HCT116 (cell line): ENCODE measurements around the gene MAPRE3. TPM values are rescaled to one million over a fixed set of nuclear protein-coding genes. Genes with fewer than 3 reads are reported as not detected.

Source experiments
- ATAC-seq: fragments of 200-7000 bp; cut with Tn5 transposase; 2 replicates; pipeline ENCODE4 v1.9.1; 2020; ENCODE audit warnings: mild to moderate bottlenecking, moderate library complexity
- BruUV-seq: library from RNA; stranded (reverse); fragments of 400-500 nt; replicated peaks from 2 replicates; lab custom pipeline; 2021; lab: Mats Ljungman, UMichigan
- CTCF ChIA-PET: fragments of 300-600 bp; sonication (Branson Sonifier 250); formaldehyde crosslinking; loops from one replicate; lab custom pipeline; 2021; ENCODE audit warnings: antibody characterized with exemption; lab: Charles Lee
- POLR2A ChIA-PET: fragments of 300-600, 350-600 bp; sonication (Branson Sonifier 250); formaldehyde crosslinking; loops from one replicate; lab custom pipeline; 2021; ENCODE audit warnings: antibody characterized with exemption; lab: Charles Lee
- RAD21 ChIA-PET, 2 experiments: fragments of 300-600 bp; sonication (Branson Sonifier 250); formaldehyde crosslinking; loops; one replicate each; lab custom pipeline; 2023; ENCODE audit warnings: low total read pairs in 2 of 2; ENCODE audit not compliant: uncharacterized antibody in 2 of 2, unreplicated experiment in 2 of 2, low non-redundant PET in 1 of 2; lab: Charles Lee
- DNase-seq: peaks from one replicate; pipeline ENCODE4 v3.0.0-alpha.2; 2010; ENCODE audit warnings: low read depth, low spot score
- H2AFZ ChIP-seq: fragments of 200-600 bp; shearing (Covaris generic), sonication (generic); 2 replicates; pipeline ENCODE4 v1.6.1; 2017; ENCODE audit warnings: low read depth, mixed run types, mixed read lengths, antibody characterized with exemption, low read length; ENCODE audit not compliant: poor library complexity, severe bottlenecking
- H3K27ac ChIP-seq: 2 replicates; pipeline ENCODE4 v1.5.1; 2012; ENCODE audit warnings: low read depth, low read length
- H3K27me3 ChIP-seq: fragments of 200-600 bp; sonication (generic); 2 replicates; pipeline ENCODE4 v1.6.1; 2016; ENCODE audit warnings: mixed run types, low read length, mixed read lengths; ENCODE audit not compliant: insufficient read depth
- H3K36me3 ChIP-seq, 2 experiments: fragments of 200-500 bp in 1 of 2; fragments of 200-600 bp in 1 of 2; sonication (Bioruptor generic) in 1 of 2; sonication (generic) in 1 of 2; 2 replicates each; pipeline versions ENCODE4 v1.5.1 to v1.6.1; 2014 to 2016; ENCODE audit warnings: low read length in 2 of 2, inconsistent platforms in 1 of 2, mixed read lengths in 1 of 2, mixed run types in 1 of 2; ENCODE audit not compliant: insufficient read depth in 2 of 2, control insufficient read depth in 1 of 2
- H3K4me1 ChIP-seq, 2 experiments: fragments of 200-600 bp in 1 of 2; sonication (generic) in 1 of 2; 2 replicates each; pipeline versions ENCODE4 v1.5.1 to v1.6.1; 2012 to 2017; ENCODE audit warnings: low read length in 2 of 2, inconsistent platforms in 1 of 2, mild to moderate bottlenecking in 1 of 2, mixed read lengths in 1 of 2, mixed run types in 1 of 2, moderate library complexity in 1 of 2; ENCODE audit not compliant: insufficient read depth in 2 of 2, control insufficient read depth in 1 of 2
- H3K4me2 ChIP-seq: fragments of 200-600 bp; sonication (generic); 2 replicates; pipeline ENCODE4 v1.6.1; 2017; ENCODE audit warnings: mixed run types, low read length, mixed read lengths
- H3K4me3 ChIP-seq, 2 experiments: fragments of 200-600 bp in 1 of 2; sonication (generic) in 1 of 2; replicated peaks in 1 of 2; 2 replicates each; pipeline ENCODE4 v1.5.1; 2011 to 2016; ENCODE audit warnings: low read length in 2 of 2, control low read depth in 1 of 2, low read depth in 1 of 2, mild to moderate bottlenecking in 1 of 2, mixed read lengths in 1 of 2, mixed run types in 1 of 2
- H3K79me2 ChIP-seq: fragments of 200-600 bp; sonication (generic); 2 replicates; pipeline ENCODE4 v1.6.1; 2017; ENCODE audit warnings: mild to moderate bottlenecking, mixed run types, low read length, moderate library complexity, mixed read lengths; ENCODE audit not compliant: insufficient read depth
- H3K9ac ChIP-seq: fragments of 200-600 bp; sonication (generic); 2 replicates; pipeline ENCODE4 v1.6.1; 2016; ENCODE audit warnings: low read length, mixed read lengths
- H3K9me2 ChIP-seq: fragments of 200-600 bp; sonication (generic), shearing (Covaris generic); 2 replicates; pipeline ENCODE4 v1.6.1; 2017; ENCODE audit warnings: mixed run types, mild to moderate bottlenecking, moderate library complexity; ENCODE audit not compliant: insufficient read depth
- H3K9me3 ChIP-seq, 2 experiments: fragments of 200-500 bp in 1 of 2; fragments of 200-600 bp in 1 of 2; sonication (Bioruptor generic) in 1 of 2; sonication (generic) in 1 of 2; 2 replicates each; pipeline ENCODE4 v1.6.1; 2014 to 2017; ENCODE audit warnings: low read length in 2 of 2, mixed read lengths in 2 of 2, inconsistent platforms in 1 of 2, low read depth in 1 of 2, mild to moderate bottlenecking in 1 of 2, mixed run types in 1 of 2, moderate library complexity in 1 of 2; ENCODE audit not compliant: control insufficient read depth in 1 of 2, insufficient read depth in 1 of 2
- H4K20me1 ChIP-seq: fragments of 200-600 bp; sonication (generic), shearing (Covaris generic); 2 replicates; pipeline ENCODE4 v1.6.1; 2017; ENCODE audit warnings: mixed run types, mild to moderate bottlenecking, moderate library complexity; ENCODE audit not compliant: insufficient read depth
- ELF1 ChIP-seq: IDR thresholded peaks from 2 replicates; pipeline ENCODE4 v1.6.1; 2012; ENCODE audit warnings: low read depth, borderline replicate concordance
- EZH2phosphoT487 ChIP-seq: fragments of 200-600 bp; IDR thresholded peaks from 2 replicates; pipeline ENCODE4 v1.6.1; 2018; ENCODE audit warnings: antibody characterized with exemption, borderline replicate concordance
- JUND ChIP-seq: IDR thresholded peaks from 2 replicates; pipeline ENCODE4 v1.6.1; 2012
- POLR2A ChIP-seq: IDR thresholded peaks from 2 replicates; pipeline ENCODE4 v1.7.0; 2011; ENCODE audit warnings: borderline replicate concordance; ENCODE audit not compliant: insufficient read depth, insufficient read length; ENCODE audit errors: extremely low read depth
- POLR2AphosphoS5 ChIP-seq: IDR thresholded peaks from 2 replicates; pipeline ENCODE4 v1.6.1; 2011; ENCODE audit warnings: mild to moderate bottlenecking, low read depth, low read length, moderate library complexity
- SRF ChIP-seq: IDR thresholded peaks from 2 replicates; pipeline ENCODE4 v1.6.1; 2012; ENCODE audit warnings: low read depth
- TCF7L2 ChIP-seq: IDR thresholded peaks from 2 replicates; pipeline ENCODE4 v1.7.0; 2011; ENCODE audit warnings: borderline replicate concordance, inconsistent platforms; ENCODE audit not compliant: insufficient read depth, insufficient read length; ENCODE audit errors: extremely low read depth
- ZFX ChIP-seq: fragments of 450-650 bp; IDR thresholded peaks from 2 replicates; pipeline ENCODE4 v1.6.1; 2017
- ZNF274 ChIP-seq: fragments of 200-500 bp; sonication (Bioruptor generic); IDR thresholded peaks from 2 replicates; pipeline ENCODE4 v1.6.1; 2014; ENCODE audit warnings: mild to moderate bottlenecking, low read depth, low read length, inconsistent platforms
- intact Hi-C: fragments of 100-400 bp; cut with micrococcal nuclease; formaldehyde crosslinking; loops from 2 replicates; pipeline ENCODE4 v1.10.0; 2022
- total RNA-seq: library from RNA; stranded (reverse); gene quantifications from one replicate; pipeline ENCODE4 v1.2.1, GENCODE V29; 2021; ENCODE audit not compliant: unreplicated experiment
- TF ChIP-seq, protein P1 (sequence below): IDR thresholded peaks from 2 replicates; pipeline ENCODE4 v1.6.1; 2012
- TF ChIP-seq, protein P2 (sequence below), 3 experiments: fragments of 200-600 bp in 1 of 3; sonication (generic) in 1 of 3; IDR thresholded peaks in 2 of 3; conservative IDR thresholded peaks in 1 of 3; 2 replicates each; pipeline ENCODE4 v1.5.1; 2012 to 2017; ENCODE audit warnings: low read depth in 2 of 3, low read length in 2 of 3, antibody characterized with exemption in 1 of 3, borderline replicate concordance in 1 of 3, control low read depth in 1 of 3, mild to moderate bottlenecking in 1 of 3, mixed read lengths in 1 of 3, mixed run types in 1 of 3, moderate library complexity in 1 of 3; ENCODE audit not compliant: insufficient read depth in 1 of 3
- TF ChIP-seq, protein P3 (sequence below): IDR thresholded peaks from 2 replicates; pipeline ENCODE4 v1.6.1; 2012
- TF ChIP-seq, protein P4 (sequence below): IDR thresholded peaks from 2 replicates; pipeline ENCODE4 v1.6.1; 2011; ENCODE audit warnings: mild to moderate bottlenecking, low read length, moderate library complexity; ENCODE audit not compliant: insufficient replicate concordance; ENCODE audit errors: extremely low read depth

The MAPRE3 gene
- total RNA-seq, 1 experiment from 2014 or later = 12.1 TPM

DNA sequence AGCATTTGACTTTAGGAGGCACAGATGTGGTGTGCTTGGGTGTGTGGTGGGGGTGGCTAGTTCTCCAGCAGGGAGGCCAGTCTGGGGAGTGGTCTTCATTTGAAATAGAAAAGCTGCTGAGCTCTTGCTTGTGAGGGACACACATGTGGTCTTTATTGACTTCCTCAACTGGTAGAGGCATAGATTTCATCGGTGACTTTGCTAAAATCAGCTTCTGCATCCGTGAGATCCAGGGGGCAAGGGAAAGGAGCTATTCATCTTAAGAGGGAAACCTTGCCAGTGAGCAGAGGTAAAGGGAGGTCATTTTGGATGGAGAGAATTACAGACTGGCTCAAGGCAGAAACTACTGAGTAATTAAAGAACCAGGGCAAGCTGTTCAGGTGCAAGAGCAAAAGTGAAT is 4.7 kb downstream of the MAPRE3 start:
- ChIA-PET POLR2A (no interaction called here), CTCF (interaction anchor here (1.6 kb wide), 1 partner anchor 13 kb away, joined by 5 read pairs; no protein-coding TSS in a partner anchor), RAD21 (no interaction called here)
- no peaks in the 10 kb centered on the region for H4K20me1 ChIP-seq
- ATAC-seq (no peak), DNase-seq (no peak)
- no peaks in the 10 kb centered on the region for H3K36me3 ChIP-seq
- H3K27ac ChIP-seq = no peak overlapping the region
- no TSS peak for BruUV-seq
- H3K4me2 ChIP-seq = no peak overlapping the region
- H3K4me3 ChIP-seq = no peak overlapping the region
- peaks cover under 1 to 21% of the 10 kb centered on the region in 2 experiments; a peak in 3 of 4 replicates for H3K4me1 ChIP-seq
- H3K9ac ChIP-seq = no peak overlapping the region
- no peaks in the 10 kb centered on the region for H3K9me3 ChIP-seq
- intact Hi-C loops = no loop called here
- H2AFZ ChIP-seq = no peak overlapping the region
- no peaks in the 10 kb centered on the region for H3K27me3 ChIP-seq
- no peaks in the 10 kb centered on the region for H3K79me2 ChIP-seq
- no peaks in the 10 kb centered on the region for H3K9me2 ChIP-seq
- TF ChIP-seq POLR2AphosphoS5 (no peak), ZFX (no peak), ELF1 (no peak), ZNF274 (no peak), POLR2A (no peak), EZH2phosphoT487 (no peak), JUND (no peak), TCF7L2 (no peak), SRF (no peak)
- TF ChIP-seq, protein P1, sequence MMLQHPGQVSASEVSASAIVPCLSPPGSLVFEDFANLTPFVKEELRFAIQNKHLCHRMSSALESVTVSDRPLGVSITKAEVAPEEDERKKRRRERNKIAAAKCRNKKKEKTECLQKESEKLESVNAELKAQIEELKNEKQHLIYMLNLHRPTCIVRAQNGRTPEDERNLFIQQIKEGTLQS = no peak
- TF ChIP-seq, protein P2, sequence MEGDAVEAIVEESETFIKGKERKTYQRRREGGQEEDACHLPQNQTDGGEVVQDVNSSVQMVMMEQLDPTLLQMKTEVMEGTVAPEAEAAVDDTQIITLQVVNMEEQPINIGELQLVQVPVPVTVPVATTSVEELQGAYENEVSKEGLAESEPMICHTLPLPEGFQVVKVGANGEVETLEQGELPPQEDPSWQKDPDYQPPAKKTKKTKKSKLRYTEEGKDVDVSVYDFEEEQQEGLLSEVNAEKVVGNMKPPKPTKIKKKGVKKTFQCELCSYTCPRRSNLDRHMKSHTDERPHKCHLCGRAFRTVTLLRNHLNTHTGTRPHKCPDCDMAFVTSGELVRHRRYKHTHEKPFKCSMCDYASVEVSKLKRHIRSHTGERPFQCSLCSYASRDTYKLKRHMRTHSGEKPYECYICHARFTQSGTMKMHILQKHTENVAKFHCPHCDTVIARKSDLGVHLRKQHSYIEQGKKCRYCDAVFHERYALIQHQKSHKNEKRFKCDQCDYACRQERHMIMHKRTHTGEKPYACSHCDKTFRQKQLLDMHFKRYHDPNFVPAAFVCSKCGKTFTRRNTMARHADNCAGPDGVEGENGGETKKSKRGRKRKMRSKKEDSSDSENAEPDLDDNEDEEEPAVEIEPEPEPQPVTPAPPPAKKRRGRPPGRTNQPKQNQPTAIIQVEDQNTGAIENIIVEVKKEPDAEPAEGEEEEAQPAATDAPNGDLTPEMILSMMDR (IDR thresholded peaks at IDR 0.05 in 2 of 3, conservative IDR thresholded peaks at IDR 0.05 in 1 of 3; ENCODE audit: borderline replicate concordance in 1 of 3, insufficient read depth in 1 of 3, low read depth in 2 of 3, low read length in 2 of 3) = no peak
- TF ChIP-seq, protein P3, sequence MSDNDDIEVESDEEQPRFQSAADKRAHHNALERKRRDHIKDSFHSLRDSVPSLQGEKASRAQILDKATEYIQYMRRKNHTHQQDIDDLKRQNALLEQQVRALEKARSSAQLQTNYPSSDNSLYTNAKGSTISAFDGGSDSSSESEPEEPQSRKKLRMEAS = no peak
- TF ChIP-seq, protein P4, sequence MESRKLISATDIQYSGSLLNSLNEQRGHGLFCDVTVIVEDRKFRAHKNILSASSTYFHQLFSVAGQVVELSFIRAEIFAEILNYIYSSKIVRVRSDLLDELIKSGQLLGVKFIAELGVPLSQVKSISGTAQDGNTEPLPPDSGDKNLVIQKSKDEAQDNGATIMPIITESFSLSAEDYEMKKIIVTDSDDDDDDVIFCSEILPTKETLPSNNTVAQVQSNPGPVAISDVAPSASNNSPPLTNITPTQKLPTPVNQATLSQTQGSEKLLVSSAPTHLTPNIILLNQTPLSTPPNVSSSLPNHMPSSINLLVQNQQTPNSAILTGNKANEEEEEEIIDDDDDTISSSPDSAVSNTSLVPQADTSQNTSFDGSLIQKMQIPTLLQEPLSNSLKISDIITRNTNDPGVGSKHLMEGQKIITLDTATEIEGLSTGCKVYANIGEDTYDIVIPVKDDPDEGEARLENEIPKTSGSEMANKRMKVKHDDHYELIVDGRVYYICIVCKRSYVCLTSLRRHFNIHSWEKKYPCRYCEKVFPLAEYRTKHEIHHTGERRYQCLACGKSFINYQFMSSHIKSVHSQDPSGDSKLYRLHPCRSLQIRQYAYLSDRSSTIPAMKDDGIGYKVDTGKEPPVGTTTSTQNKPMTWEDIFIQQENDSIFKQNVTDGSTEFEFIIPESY = no peak
